Bronchial epithelial cell (primary cell): ENCODE measurements around the gene CELF2. TPM values are rescaled to one million over a fixed set of nuclear protein-coding genes. Genes with fewer than 3 reads are reported as not detected.

ENCODE experiments used
- DNase-seq: peaks from one replicate; pipeline ENCODE4 v3.0.0-alpha.2; 2010; ENCODE audit warnings: low read depth
- FAIRE-seq: peaks from 2 replicates; lab custom pipeline; 2011; peaks lifted over from hg19 to GRCh38; lab: Jason Lieb, UNC
- H3K27me3 ChIP-seq: 2 replicates; pipeline ENCODE4 v1.5.1; 2011; ENCODE audit warnings: low read length; ENCODE audit not compliant: control insufficient read depth, insufficient read depth
- H3K36me3 ChIP-seq: 2 replicates; pipeline ENCODE4 v1.5.1; 2011; ENCODE audit warnings: low read length; ENCODE audit not compliant: control insufficient read depth, insufficient read depth
- H3K4me3 ChIP-seq: 2 replicates; pipeline ENCODE4 v1.5.1; 2011; ENCODE audit warnings: mild to moderate bottlenecking, low read depth, low read length, control low read depth
- total RNA-seq: library from RNA; depleted of rRNA; stranded (reverse); fragments of >200 nt; gene quantifications from 2 replicates; pipeline ENCODE4 v1.2.1, GENCODE V29; 2014
- TF ChIP-seq, protein P1 (sequence below): IDR thresholded peaks from 2 replicates; pipeline ENCODE4 v1.5.1; 2011; ENCODE audit warnings: mild to moderate bottlenecking, moderate library complexity, low read length, control low read depth, inconsistent platforms; ENCODE audit not compliant: insufficient read depth, severe bottlenecking

CELF2 gene
- total RNA-seq, 1 donor from 2014 or later = 2.1 TPM

DNA sequence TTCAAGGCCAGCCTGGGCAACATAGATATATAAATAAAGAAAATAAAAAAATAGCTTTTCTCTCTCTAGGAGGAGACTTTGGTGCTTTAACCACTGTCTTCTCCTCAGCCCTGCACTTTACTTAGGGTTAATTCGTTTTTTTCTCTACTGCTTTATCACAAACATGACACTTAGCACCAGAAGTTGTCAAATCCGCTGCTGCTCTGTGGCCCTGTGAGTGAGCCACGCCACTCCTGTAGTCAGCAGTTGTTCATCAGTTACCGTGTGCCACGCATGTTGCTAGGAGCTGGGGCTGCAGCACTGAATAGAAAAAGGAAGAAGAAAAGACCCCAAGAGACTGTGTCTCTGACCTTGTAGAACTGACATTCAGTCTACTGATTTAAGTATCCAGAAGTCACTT is 232.6 kb downstream of the CELF2 start:
- Histone ChIP-seq H3K36me3 (no peaks in the 10 kb centered on the region), H3K4me3 (no peak overlapping the region), H3K27me3 (no peaks in the 10 kb centered on the region)
- no peak for DNase-seq
- no peak for FAIRE-seq
- TF ChIP-seq, protein P1, sequence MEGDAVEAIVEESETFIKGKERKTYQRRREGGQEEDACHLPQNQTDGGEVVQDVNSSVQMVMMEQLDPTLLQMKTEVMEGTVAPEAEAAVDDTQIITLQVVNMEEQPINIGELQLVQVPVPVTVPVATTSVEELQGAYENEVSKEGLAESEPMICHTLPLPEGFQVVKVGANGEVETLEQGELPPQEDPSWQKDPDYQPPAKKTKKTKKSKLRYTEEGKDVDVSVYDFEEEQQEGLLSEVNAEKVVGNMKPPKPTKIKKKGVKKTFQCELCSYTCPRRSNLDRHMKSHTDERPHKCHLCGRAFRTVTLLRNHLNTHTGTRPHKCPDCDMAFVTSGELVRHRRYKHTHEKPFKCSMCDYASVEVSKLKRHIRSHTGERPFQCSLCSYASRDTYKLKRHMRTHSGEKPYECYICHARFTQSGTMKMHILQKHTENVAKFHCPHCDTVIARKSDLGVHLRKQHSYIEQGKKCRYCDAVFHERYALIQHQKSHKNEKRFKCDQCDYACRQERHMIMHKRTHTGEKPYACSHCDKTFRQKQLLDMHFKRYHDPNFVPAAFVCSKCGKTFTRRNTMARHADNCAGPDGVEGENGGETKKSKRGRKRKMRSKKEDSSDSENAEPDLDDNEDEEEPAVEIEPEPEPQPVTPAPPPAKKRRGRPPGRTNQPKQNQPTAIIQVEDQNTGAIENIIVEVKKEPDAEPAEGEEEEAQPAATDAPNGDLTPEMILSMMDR = no peak

DNA sequence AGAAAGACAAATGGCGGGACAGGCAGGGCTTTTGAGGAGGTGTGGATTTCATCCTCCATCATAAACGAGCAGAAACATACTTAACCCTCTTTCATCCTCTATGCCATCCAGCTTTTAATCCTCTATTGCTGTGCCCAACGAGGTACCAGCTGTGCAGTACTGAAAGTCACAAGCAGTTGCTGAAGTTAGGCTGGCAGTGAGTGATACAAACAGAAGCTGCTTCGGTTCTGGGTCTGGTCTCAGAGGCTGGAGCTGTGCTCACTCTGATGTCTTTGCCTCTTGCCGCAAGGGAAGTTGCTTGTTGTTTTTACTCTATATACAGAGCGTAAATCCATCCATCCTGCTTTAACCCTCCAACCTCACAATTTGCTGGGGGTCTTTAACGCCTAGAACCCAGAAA is 235.2 kb downstream of the CELF2 start:
- TF ChIP-seq, protein P1 = no peak
- no peak overlapping the region for H3K4me3 ChIP-seq
- no peak for DNase-seq
- FAIRE-seq = no peak
- H3K36me3 ChIP-seq = no peaks in the 10 kb centered on the region
- H3K27me3 ChIP-seq = no peaks in the 10 kb centered on the region

DNA sequence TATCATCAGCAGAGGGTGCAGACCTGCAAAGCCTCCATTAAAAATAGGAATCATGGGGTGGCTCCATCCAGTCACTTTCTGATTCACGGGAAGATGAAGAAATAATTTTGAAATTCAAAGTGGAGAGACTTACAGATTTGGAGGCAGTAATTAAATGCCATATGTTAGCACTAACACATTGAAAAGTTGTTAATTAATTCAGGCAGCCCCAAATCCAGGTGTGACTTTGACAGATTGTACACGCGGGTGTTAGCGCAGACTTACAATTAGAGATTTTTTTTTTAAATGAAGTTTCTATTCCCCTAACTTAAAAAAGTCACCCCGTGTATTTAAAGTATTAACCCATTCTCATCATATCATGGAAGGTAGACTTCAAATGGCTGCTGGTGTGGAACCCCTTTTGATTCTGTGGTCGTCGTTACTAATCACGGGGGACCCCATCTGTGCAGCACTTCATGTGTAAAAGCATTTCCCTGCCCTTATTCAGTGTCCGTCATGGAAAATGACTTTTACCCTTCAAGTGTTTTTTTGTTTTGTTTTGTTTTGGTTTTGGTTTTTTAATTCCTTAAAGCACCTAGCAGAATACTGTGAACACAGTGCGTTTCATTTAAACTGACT is 235.8 kb downstream of the CELF2 start:
- Histone ChIP-seq H3K4me3 (no peak overlapping the region), H3K36me3 (no peaks in the 10 kb centered on the region), H3K27me3 (no peaks in the 10 kb centered on the region)
- DNase-seq = no peak
- FAIRE-seq = no peak
- TF ChIP-seq, protein P1 = no peak

DNA sequence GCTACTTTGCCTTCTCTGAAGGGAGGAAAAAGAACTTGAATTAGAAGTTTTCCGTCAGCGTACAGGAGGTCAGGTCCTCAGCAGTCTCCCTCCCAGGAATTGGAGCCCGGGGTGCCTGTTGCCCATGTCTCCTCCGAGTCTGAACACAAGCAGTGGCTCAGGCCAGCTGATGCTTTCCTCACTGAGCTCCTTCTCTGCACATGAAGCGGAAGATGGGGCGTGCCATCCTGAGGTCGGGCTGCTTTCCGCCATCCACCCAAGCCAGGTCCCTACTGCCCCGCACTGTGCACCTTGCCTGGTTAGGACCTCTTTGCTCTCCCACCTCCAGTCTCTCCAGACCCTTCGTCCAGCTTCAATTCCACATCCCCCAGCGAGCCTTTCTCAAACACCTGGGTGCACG is 237.5 kb downstream of the CELF2 start:
- Histone ChIP-seq H3K27me3 (no peaks in the 10 kb centered on the region), H3K4me3 (no peak overlapping the region), H3K36me3 (peaks cover under 1% of the 10 kb centered on the region)
- TF ChIP-seq, protein P1 = no peak
- no peak for FAIRE-seq
- no peak for DNase-seq

DNA sequence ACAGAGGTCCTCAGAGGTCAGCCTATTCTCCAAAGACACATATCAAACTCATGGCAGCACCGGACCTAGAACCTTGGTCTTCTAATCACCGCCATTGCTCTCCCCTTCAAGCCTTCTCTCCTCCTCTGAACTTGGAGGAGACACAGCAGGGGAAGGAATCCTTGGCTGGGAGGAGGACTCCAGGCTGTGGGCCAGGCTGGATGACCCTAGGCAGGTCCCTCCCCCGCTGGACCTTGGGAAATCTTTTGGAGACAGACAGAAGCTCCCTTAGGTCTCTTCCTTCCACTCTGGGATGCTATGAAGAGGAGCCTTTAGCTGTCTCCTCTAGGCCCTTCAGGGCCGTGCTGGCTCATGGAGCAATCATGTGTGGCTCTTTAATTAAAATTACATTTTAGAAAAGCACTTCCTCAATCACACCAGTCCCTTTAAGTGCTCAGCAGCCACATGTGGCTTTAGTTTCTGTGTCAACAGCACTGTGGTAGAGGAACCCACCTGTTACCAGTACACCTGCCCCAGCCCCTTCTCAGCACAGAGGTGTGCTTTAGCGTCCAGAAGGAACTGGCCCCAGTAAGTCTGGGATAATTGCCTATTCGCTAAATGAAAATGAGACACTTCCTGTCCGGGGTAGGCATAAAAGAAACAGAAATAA is 238.2 kb downstream of the CELF2 start:
- TF ChIP-seq, protein P1 = no peak
- H3K4me3 ChIP-seq = no peak overlapping the region
- H3K36me3 ChIP-seq = peaks cover 2% of the 10 kb centered on the region
- no peak for FAIRE-seq
- no peaks in the 10 kb centered on the region for H3K27me3 ChIP-seq
- no peak for DNase-seq
